ENCODE results near the gene SARS2.

The SARS2 gene

DNA sequence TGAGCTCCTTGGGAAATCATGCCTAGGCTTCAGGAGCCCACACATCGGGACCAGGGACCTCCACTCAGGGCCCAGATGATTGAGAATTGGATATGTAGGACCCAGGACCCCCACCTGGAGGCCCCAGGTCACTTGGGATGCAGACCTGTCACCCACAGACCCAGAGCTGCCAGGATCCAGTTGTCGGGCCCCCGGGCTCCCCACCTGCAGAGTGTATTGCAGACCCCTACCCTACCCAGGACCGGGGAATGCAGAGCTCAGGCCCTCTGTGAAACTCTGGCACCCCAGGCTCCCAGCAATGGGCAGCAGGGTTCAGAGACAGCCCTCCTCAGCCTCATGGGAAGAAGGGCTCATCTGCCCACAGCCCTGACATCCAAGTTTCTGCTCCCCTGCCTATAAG, 24.9 kb downstream of the SARS2 start:
- Mint-ChIP-seq H3K36me3 (ENCODE audit: insufficient read depth) (peaks cover 54% of the 10 kb centered on the region), H3K27me3 (no peaks in the 10 kb centered on the region), H3K27ac (no peak overlapping the region), H3K4me3 (peak overlapping the region in 1 of 2 donors; percentile 45), H3K4me1 (ENCODE audit: low read depth in 2 of 2) (peaks cover 14% of the 10 kb centered on the region in 2 donors), H3K9me3 (no peaks in the 10 kb centered on the region)
- ATAC-seq (replicated peaks) (no peak), DNase-seq (no peak)

DNA sequence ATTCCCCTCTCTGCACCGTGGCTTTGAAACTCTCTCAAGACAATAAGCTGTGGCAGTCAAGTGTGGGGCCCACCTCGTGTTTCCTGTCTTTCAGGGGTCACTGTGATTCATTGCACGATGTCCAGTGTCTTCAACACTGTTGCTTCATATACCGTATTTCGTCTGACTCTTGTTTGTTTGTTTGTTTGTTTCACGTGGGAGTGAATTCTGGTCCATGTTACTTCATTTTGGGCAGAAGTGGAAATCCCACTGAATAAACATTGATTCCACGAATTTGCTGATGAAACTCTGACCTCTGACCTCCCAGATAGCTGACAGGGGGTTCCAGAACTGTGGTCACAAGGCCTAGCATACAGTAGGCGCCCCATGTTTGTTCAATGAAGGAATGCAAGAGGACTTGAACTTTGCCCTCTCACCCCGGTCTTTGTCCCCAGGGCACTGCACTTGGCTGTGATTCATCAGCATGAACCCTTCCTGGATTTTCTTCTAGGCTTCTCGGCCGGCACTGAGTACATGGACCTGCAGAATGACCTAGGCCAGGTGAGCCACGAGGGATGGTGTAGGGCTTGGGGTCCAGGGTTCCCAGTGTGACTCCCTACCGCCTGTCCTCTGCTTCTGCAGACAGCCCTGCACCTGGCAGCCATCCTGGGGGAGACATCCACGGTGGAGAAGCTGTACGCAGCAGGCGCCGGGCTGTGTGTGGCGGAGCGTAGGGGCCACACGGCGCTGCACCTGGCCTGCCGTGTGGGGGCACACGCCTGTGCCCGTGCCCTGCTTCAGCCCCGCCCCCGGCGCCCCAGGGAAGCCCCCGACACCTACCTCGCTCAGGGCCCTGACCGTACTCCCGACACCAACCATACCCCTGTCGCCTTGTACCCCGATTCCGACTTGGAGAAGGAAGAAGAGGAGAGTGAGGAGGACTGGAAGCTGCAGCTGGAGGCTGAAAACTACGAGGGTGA, 25.7 kb downstream of the SARS2 start:
- no peak overlapping the region for H3K27ac Mint-ChIP-seq
- ATAC-seq (replicated peaks), result no peak
- peaks cover 18% of the 10 kb centered on the region in 2 donors for H3K4me1 Mint-ChIP-seq (ENCODE audit: low read depth in 2 of 2)
- H3K36me3 Mint-ChIP-seq (ENCODE audit: insufficient read depth), result peaks cover 57% of the 10 kb centered on the region
- H3K9me3 Mint-ChIP-seq, result no peaks in the 10 kb centered on the region
- no peak for DNase-seq
- peak overlapping the region in 1 of 2 donors; percentile 45 for H3K4me3 Mint-ChIP-seq
- H3K27me3 Mint-ChIP-seq, result no peaks in the 10 kb centered on the region

DNA sequence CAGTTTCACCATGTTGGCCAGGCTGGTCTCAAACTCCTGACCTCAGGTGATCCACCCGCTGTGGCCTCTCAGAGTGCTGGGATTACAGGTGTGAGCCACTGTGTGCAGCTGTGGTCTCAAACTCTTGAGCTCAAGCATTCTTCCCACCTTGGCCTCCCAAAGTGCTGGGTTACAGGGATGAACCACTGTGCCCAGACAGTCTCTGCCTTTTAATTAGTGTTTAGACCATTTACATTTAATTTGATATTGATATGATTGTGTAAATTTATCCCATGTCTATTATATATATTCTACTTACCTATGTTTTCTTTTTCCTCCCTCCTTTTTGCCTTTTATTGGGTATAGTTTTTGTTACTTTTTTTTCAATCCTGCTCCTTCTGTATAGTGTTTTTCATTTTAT, 28.9 kb downstream of the SARS2 start:
- Mint-ChIP-seq H3K4me3 (peak overlapping the region; percentile 62 to 91), H3K27me3 (no peaks in the 10 kb centered on the region), H3K27ac (peak overlapping the region in 1 of 2 donors; percentile 100), H3K4me1 (ENCODE audit: low read depth in 2 of 2) (peaks cover 32 to 39% of the 10 kb centered on the region in 2 donors), H3K36me3 (ENCODE audit: insufficient read depth) (peaks cover 45% of the 10 kb centered on the region), H3K9me3 (no peaks in the 10 kb centered on the region)
- no peak for ATAC-seq (replicated peaks)
- DNase-seq, result no peak

DNA sequence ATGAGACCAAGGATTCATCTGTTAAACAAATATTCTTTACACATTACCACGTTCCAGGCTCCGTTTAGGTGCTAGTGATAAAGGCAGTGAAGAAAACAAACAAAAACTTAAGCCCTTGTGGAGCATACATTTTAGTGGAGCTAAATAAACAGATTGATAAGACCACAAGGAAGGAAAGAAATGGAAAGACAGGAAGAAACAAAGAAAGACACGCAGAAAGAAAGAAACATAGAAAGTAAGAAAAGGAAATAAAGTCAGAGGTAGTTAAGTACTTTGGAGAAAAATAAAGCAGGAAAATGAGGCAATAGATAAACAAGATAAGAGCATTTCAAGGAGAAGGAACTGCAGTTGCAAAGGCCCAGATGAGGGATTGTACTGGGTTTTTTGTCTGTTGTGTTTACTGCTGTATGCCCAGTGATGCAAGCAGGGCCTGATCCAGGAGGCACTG, 29.8 kb downstream of the SARS2 start:
- H3K4me1 Mint-ChIP-seq (ENCODE audit: low read depth in 2 of 2), result peaks cover 33 to 41% of the 10 kb centered on the region in 2 donors
- no peaks in the 10 kb centered on the region for H3K9me3 Mint-ChIP-seq
- no peaks in the 10 kb centered on the region for H3K27me3 Mint-ChIP-seq
- peaks cover 36% of the 10 kb centered on the region for H3K36me3 Mint-ChIP-seq (ENCODE audit: insufficient read depth)
- ATAC-seq (replicated peaks) (no peak), DNase-seq (no peak)
- peak overlapping the region; percentile 99 to 100 for H3K27ac Mint-ChIP-seq
- peak overlapping the region; percentile 91 to 96 for H3K4me3 Mint-ChIP-seq

DNA sequence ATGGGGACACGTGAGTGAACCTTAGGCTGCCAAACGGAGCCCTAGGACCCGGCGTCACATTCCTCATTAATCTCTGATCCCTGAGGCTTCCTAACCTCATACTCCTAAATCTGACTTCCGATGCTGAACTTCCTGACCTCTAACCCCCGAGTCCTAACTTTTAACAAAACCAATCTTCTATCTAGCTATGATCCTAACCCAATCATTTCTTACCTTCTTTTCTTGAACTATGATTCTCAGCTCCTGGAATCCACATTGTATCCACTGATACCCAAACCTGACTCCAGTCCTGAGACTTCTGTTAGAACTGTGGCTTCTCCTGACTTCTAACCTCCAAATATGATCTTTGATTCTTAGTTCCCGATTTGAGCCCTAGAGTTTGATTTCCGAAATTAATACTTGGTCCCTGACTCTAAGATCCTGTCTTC, 30.3 kb downstream of the SARS2 start:
- Mint-ChIP-seq H3K9me3 (no peaks in the 10 kb centered on the region), H3K4me1 (ENCODE audit: low read depth in 2 of 2) (peaks cover 36 to 42% of the 10 kb centered on the region in 2 donors), H3K36me3 (ENCODE audit: insufficient read depth) (peaks cover 32% of the 10 kb centered on the region), H3K4me3 (peak overlapping the region; percentile 91 to 96), H3K27ac (peak overlapping the region; percentile 99 to 100), H3K27me3 (no peaks in the 10 kb centered on the region)
- ATAC-seq (replicated peaks) (no peak), DNase-seq (no peak)

DNA sequence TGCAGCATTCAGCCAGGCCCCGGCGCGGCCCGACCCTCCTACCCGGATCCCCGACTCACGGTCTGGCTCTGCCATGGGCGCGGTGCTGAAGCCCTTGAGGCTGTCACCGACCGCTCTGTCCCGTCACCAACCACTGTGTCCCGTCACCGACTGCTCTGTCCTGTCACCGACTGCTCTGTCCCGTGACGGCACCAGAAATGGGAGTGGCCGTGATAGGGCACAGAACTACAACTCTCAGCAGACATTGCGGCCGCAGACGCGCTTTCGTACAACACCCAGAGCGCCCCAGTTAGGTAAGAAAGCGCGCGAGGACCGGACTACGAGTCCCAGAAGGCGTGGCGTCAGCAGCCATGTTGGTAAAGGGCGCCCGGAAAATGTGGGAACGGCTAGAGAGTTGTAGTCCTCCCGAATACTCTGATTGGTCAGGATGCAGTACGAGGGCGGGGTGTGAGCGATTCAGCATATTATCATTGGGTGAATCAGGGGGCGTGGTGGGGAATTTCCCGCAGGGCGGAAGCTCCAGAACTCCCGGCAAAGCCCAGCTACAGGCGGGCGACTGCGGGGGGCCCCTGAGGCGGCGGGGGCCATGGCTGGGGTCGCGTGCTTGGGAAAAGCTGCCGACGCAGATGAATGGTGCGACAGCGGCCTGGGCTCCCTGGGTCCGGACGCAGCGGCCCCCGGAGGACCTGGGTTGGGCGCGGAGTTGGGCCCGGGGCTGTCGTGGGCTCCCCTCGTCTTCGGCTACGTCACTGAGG, 30.9 kb downstream of the SARS2 start, which contains the start of the genes NFKBIB and SIRT2:
Gene NFKBIB (plus strand): TSS at position 523 of the 755 bp plus-strand sequence. CDS start 64 bp downstream, at position 587.
Gene SIRT2 (minus strand): TSS at position 172 of the 755 bp plus-strand sequence. CDS start 97 bp downstream, at position 75.
- Mint-ChIP-seq H3K4me1 (ENCODE audit: low read depth in 2 of 2) (peaks cover 39 to 44% of the 10 kb centered on the region in 2 donors), H3K4me3 (peak within 1 kb of the TSS; percentile 91 to 96), H3K9me3 (no peaks in the 10 kb centered on the region), H3K27ac (peak within 1 kb of the TSS; percentile 99 to 100), H3K27me3 (no peaks in the 10 kb centered on the region), H3K36me3 (ENCODE audit: insufficient read depth) (peaks cover 30% of the 10 kb centered on the region)
- peak; percentile 97 to 99 (median 98) for DNase-seq
- ATAC-seq (replicated peaks), result peak; percentile 82

DNA sequence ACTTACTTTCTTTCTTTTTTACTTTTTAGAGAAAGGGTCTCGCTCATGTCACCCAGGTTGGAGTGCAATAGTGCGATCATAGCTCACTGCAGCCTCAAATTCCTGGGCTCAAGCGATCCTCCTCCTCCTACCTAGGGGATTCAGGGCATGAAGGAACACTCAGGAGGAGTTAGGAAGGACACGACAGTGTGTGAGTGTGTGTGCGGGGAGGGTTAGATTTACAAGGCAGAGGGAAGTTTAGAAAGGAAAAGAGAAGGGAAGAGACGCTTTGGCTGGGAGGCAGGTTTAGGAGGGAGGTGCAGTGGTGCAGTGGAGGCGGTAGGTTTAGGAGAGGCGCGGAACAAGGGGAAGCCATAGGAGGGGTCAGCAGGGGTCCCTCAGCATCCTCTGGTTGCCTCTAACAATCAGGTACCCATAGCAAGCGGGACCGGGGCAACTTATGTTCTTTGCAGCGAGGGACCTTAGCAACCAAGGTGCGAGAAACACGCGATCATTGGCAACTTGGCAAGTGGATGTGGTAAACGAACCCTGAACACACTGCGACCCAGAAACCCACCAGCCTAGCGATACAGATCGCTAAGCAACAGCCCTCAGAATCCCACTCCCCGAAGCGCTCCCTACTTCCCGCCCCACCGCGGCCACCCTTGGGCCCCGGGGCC, 31.6 kb downstream of the SARS2 start:
- H3K27me3 Mint-ChIP-seq, result no peaks in the 10 kb centered on the region
- peaks cover 36 to 41% of the 10 kb centered on the region in 2 donors for H3K4me1 Mint-ChIP-seq (ENCODE audit: low read depth in 2 of 2)
- peak overlapping the region; percentile 91 to 96 for H3K4me3 Mint-ChIP-seq
- H3K27ac Mint-ChIP-seq, result peak overlapping the region; percentile 99 to 100
- peak; percentile 53 for ATAC-seq (replicated peaks)
- peaks cover 28% of the 10 kb centered on the region for H3K36me3 Mint-ChIP-seq (ENCODE audit: insufficient read depth)
- peak in 1 of 3 experiments; percentile 75 for DNase-seq
- no peaks in the 10 kb centered on the region for H3K9me3 Mint-ChIP-seq

- peaks cover 45% of the 10 kb centered on the region for H3K36me3 Mint-ChIP-seq (ENCODE audit: insufficient read depth)
- peaks cover 27 to 28% of the 10 kb centered on the region in 2 donors for H3K4me1 Mint-ChIP-seq (ENCODE audit: low read depth in 2 of 2)
- no peak for ATAC-seq (replicated peaks)
- no peak for DNase-seq
- no peaks in the 10 kb centered on the region for H3K27me3 Mint-ChIP-seq
- no peaks in the 10 kb centered on the region for H3K9me3 Mint-ChIP-seq
- H3K27ac Mint-ChIP-seq, result peak overlapping the region; percentile 13 to 74
- no peak overlapping the region for H3K4me3 Mint-ChIP-seq
Observed at GRCh38 chr19:38894968-38895367, 35.6 kb downstream of the SARS2 start.

GRCh38 chr19:38893341-38893771, 37.2 kb downstream of the SARS2 start:
- DNase-seq (no peak), ATAC-seq (replicated peaks) (no peak)
- Mint-ChIP-seq H3K36me3 (ENCODE audit: insufficient read depth) (peaks cover 42% of the 10 kb centered on the region), H3K27ac (peak overlapping the region in 1 of 2 donors; percentile 59), H3K9me3 (no peaks in the 10 kb centered on the region), H3K4me1 (ENCODE audit: low read depth in 2 of 2) (peaks cover 19 to 21% of the 10 kb centered on the region in 2 donors), H3K27me3 (no peaks in the 10 kb centered on the region), H3K4me3 (no peak overlapping the region)

GRCh38 chr19:38892841-38893240, 37.7 kb downstream of the SARS2 start:
- DNase-seq (no peak), ATAC-seq (replicated peaks) (no peak)
- Mint-ChIP-seq H3K4me1 (ENCODE audit: low read depth in 2 of 2) (peaks cover 15 to 16% of the 10 kb centered on the region in 2 donors), H3K9me3 (no peaks in the 10 kb centered on the region), H3K36me3 (ENCODE audit: insufficient read depth) (peaks cover 46% of the 10 kb centered on the region), H3K27ac (peak overlapping the region in 1 of 2 donors; percentile 59), H3K27me3 (no peaks in the 10 kb centered on the region), H3K4me3 (no peak overlapping the region)

GRCh38 chr19:38891771-38892170, 38.8 kb downstream of the SARS2 start:
- Mint-ChIP-seq H3K36me3 (ENCODE audit: insufficient read depth) (peaks cover 52% of the 10 kb centered on the region), H3K27me3 (no peaks in the 10 kb centered on the region), H3K4me3 (no peak overlapping the region), H3K4me1 (ENCODE audit: low read depth in 2 of 2) (peaks cover 8 to 12% of the 10 kb centered on the region in 2 donors), H3K9me3 (no peaks in the 10 kb centered on the region), H3K27ac (no peak overlapping the region)
- no peak for ATAC-seq (replicated peaks)
- DNase-seq, result no peak

DNA sequence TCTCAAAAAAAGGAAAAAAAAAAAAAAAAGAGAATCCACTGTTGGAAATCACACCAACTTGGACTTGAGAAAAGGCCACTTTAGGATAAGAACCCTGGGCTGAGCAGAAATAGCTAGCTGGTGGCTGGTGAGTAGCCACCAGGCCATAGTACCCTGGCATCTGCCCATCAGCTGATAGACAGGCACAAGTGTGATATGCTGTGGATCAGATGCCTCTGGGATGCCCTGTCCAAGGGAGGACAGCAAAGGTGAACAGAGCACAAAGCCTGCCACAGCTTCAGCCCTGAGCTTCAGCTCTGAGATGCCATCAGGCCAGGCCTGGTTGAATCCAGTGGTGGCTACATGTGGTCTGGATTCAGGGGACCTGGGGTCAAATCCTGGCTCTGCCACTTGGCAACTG, 39.9 kb downstream of the SARS2 start:
- H3K4me1 Mint-ChIP-seq (ENCODE audit: low read depth in 2 of 2), result peaks cover 5 to 10% of the 10 kb centered on the region in 2 donors
- DNase-seq (no peak), ATAC-seq (replicated peaks) (no peak)
- H3K4me3 Mint-ChIP-seq, result no peak overlapping the region
- H3K9me3 Mint-ChIP-seq, result no peaks in the 10 kb centered on the region
- H3K36me3 Mint-ChIP-seq (ENCODE audit: insufficient read depth), result peaks cover 56% of the 10 kb centered on the region
- H3K27me3 Mint-ChIP-seq, result no peaks in the 10 kb centered on the region
- H3K27ac Mint-ChIP-seq, result peak overlapping the region in 1 of 2 donors; percentile 4

DNA sequence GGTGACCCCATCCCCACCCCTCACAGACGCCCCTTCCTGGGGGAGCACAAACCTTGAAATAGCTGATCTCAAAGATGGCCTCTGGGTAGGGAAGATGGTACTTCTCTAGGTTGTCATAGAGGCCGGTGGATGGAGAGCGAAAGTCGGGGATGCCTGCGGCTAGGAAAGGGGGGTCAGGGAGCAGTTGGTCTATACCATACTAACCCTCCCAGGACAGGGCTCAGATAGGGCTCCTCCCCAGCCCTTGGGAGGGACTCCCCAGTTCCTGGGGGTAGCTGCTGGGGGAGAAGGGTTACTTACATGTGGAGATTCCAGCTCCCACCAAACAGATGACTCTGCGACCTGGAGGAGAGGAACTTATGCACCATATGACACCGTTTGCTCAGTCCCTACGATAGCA, 40.8 kb downstream of the SARS2 start:
- Mint-ChIP-seq H3K27me3 (no peaks in the 10 kb centered on the region), H3K9me3 (no peaks in the 10 kb centered on the region), H3K4me3 (no peak overlapping the region), H3K4me1 (ENCODE audit: low read depth in 2 of 2) (peaks cover 4 to 5% of the 10 kb centered on the region in 2 donors), H3K27ac (no peak overlapping the region), H3K36me3 (ENCODE audit: insufficient read depth) (peaks cover 61% of the 10 kb centered on the region)
- no peak for ATAC-seq (replicated peaks)
- DNase-seq, result no peak
